Activated CD8-positive, alpha-beta memory T cell treated with anti-CD3 and anti-CD28 coated beads, Interleukin-2, amount 50 U/mL, for 24 hours (primary cell): ENCODE results near the gene FGFR3.

Experiments used
- DNase-seq: peaks from one replicate; pipeline ENCODE4 v3.0.0-alpha.2; 2020; ENCODE audit errors: extremely low read depth

FGFR3 gene

DNA sequence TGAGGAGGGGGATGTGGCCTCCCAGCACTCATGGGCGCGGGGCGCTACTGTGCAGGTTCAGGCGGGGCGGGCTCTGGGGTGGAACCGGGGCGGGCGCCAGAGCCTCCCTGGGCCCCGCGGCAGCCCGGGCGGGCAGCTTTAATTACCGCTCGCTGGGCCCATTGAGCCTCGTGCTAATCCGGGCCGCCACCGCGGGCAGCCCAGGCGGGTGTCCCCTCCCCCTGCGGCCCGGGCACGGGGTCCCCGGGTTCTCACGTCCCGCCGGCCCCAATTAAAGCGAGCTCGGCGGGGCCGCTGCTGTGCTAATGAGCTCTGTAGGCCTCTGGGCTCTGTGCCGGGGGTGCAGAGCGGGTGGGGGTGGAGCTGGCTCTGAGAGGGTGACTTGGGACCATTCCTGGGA lies 22.8 kb upstream of the FGFR3 start:
- DNase-seq: no peak

DNA sequence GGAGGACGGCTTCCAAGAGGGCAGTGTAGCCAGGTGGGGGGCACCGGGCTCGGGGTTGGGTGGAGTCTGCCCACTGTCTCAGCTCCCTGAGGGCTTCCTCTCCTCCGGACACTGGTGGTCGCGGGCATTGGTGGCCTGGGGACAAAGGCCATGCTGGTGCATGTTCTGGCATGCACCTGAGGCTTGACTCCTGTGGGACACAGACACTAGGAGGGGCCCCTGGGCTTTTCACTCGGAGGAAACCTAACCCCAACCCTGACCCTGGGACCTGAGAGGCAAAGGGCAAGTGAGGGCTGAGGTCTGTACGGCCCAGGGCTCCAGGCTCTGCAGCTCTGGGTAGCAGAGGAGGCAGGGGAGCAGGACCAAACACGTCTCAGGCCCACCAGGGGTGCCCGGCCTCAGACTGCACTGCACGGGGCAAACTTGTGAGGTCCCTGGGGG lies 22.3 kb upstream of the FGFR3 start:
- DNase-seq: no peak

DNA sequence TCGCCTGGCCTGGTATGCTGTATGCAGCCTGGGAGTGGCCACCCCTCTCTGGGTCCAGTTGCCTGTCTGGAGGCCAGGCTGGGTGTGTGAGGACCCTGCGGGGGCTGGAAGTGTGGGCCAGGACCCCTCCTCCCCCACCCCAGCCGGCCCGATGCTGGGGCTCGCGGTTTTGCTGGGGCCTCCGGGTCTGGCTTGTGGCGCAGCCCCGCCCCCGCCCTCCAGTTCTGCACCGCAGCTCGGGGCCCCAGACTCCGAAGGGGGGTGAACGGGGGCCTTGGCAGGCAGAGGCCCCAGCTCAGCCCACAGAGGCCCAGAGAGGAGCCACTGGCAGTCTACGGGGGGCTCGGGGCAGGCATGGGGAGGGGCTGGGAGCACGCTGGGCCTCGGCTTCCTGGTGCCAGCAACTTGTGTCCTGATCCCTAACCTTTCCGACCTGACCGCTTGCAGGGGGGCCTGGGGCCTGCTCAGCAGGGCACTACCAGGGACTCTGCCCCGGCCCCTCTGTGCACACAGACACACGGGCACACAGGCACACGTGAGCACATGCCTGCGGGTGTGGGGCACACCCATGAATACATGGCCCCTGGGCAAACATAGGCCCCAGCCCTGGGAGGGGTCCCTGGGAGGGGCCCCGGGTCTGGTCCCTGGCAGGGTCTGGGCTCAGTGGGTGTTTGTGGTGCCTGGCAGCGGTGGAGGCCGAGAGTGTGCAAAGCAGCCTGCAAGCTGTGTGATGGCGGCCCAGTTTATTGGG lies 21.4 kb upstream of the FGFR3 start:
- DNase-seq: no peak

DNA sequence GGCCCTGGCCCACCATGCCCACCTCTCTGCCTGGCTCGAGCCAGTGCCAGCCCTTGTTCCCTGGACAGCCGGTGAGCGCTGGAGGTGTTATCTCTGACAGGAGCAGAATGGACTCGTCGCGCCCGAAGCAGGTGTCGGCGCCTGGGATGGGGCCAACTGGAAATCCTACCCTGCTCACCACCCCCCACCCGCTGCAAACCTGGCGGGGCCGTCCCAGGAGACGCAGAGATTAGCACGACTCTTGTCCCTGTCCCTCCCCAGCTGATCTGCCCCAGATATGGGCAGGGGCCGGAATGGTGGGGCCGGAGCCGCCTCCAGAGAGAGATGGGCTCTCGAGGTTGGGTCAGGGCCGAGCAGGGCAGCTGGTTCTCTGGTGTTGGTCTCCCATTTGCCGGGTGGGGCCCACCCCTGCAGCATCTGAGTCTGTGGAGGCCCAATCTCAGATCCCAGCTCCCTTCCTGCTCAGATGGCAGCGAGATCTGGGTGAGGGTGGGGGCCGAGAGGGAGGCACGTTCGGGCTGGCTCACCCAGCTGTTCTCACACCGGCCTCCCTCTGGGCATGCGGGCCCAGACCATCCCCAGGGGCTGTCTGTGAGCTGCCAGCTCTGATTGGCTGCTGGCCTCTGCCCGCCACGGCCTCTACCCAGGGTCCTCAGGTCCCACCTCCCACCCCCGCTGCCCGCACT lies 20.1 kb upstream of the FGFR3 start:
- no peak for DNase-seq

DNA sequence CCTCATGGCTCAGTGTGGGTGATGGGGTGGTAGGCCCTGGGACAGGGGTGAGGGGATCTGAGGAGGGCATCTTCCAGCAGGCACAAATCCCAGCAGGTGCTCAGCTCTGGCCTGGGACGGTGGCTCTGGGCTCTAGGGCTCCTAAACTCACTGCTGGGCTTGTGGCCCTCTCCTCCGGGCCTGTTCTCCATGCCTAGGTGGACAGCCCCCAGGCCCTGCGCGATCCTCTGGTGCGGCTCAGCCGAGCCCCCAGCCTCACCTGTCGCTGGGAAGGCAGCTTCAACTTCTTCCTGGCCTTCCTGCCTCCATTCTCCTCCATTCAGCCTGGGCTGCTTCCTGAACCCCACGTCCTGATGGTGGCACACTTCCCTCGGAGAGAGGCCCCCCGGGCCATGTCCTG lies 19.3 kb upstream of the FGFR3 start:
- no peak for DNase-seq

DNA sequence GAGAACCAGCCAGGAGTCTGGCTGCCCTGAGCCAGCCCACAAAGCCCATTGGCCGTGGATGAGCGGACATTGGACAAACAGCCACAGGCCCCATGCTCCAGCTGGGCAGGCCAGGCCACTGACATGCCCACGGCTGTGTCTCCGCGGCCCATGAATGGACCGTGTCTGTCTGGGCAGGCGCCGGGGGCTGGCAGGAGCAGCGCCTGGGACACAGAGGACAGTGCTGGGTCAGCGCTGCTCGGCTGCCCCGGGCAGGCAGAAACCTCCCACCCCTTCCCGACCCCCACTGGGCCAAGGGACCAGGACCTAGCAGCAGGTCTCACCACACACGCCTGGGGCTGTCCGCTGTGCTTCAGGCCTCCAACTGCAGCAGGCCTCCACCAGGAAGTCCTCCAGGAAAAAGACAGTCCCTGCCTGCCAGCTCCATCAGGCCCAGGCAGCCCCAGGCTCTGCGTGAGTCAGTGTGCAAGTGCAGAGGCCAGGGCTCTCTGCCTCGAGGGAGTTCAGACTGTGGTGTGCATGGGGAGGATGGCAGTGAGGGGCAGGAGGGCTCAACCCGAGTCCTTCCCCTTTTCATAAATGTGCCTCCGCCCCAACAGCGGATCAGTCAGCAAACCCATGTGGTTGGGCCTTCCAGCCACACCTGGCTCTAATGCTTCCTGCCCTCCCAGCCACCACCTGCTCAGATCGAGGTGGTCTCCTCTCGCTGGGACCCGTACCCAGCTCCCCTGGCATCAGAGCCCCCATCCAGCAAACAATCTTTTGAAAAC lies 17.2 kb upstream of the FGFR3 start:
- no peak for DNase-seq

DNA sequence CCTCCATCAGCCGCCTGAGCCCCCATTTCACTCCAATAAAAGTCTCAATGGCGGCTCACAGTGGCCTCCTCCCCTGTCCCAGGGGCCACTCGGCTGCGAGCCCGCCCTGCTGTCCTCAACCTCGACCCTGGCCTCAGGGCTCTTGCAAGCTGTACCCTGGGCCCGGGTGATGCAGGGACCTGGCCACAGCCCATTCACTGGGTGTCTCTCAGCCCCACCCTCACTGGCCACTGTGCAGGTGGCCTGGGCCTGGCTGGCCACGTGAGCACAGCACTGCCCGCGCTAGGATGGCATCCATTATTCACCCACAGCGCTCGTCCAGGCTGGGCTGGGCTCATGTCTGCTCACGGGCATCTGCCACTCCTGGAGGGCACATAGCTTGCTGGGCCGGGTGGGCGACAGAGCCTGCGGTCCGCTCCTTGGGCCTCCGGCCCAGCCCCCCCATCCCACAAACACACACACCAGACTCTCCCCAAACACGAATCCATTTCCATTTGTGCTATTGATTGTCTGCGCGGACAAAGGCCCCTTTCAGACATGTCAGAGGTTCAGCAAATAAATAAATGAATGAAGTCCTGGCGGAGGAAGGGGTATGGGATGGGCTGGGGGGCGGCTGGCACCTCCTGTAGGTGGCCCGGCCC lies 16.5 kb upstream of the FGFR3 start:
- no peak for DNase-seq

DNA sequence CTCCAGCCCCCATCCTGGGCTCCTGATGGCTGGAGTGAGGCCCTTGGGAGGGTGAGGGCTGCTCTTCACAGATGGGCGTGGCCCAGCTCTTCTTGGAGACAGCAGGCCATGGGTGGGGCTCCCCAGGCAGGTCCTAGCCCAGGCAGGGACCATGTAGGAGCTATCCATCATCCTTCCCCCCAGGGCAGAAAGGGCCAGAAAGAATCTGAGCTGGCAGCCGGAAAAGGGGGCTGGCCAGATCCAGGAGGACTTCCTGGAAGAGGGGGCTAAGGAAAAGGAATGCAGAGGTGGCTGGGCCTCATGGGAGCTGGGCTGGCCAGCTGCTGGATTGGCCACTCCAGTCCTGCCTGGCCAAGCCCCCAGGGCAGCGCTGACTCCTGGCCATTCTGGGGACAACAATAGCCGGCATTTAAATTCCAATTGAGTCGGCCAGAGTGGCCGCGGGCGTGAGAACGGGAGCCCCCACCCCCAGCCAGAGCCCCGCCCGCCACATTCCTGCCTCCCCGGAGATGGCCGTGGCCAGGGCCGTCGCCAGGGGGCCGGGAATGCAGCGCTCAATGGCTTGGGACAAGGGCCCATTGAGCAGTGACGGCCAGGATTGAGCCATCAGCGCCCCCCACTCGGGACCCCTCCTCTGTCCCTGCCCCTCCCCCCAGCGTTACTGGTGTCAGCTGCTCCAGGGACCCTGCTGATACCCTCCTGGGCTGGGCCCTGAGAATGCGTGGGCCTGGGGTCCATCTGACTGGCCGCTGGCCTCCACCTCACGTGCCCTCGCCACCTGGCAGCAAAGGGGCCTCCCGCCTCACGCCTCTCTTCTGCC lies 15.1 kb upstream of the FGFR3 start:
- DNase-seq: no peak

DNA sequence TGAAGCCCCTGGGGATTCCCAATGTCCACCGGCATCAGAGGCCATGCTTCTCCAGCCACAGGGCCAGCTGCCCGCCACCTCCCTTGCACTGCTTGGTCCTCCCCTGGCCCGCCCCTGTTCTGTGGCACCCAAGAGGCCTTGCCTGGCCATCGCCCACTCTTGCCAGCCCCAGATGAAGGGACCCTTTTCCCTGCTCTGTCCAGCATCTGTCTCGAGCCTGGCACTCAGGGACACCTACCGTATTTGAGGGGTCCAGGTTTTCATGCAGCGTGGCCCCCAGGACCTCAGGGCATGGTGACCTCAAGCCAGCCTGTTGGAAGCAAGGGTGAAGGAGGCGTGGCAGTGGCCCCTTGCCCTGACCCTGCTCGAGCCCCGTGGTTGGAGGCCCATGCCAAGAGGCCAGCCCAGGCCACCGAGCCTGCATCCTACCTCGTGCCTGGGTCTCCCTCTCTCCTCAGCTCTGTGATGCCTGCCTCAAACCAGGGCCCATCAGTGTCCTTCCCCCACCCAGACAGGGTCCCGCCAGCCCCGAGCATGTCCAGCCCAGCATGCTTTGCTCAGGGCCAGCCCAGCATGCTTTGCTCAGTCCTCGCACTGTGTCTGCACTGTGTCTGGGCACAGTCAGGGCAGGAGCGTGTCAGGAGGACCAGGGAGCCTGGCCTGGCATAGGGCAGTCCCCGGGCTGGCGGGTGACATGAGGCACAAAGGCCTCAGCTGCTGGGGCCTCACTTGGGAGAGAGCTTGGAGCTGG lies 14.3 kb upstream of the FGFR3 start:
- DNase-seq: no peak

DNA sequence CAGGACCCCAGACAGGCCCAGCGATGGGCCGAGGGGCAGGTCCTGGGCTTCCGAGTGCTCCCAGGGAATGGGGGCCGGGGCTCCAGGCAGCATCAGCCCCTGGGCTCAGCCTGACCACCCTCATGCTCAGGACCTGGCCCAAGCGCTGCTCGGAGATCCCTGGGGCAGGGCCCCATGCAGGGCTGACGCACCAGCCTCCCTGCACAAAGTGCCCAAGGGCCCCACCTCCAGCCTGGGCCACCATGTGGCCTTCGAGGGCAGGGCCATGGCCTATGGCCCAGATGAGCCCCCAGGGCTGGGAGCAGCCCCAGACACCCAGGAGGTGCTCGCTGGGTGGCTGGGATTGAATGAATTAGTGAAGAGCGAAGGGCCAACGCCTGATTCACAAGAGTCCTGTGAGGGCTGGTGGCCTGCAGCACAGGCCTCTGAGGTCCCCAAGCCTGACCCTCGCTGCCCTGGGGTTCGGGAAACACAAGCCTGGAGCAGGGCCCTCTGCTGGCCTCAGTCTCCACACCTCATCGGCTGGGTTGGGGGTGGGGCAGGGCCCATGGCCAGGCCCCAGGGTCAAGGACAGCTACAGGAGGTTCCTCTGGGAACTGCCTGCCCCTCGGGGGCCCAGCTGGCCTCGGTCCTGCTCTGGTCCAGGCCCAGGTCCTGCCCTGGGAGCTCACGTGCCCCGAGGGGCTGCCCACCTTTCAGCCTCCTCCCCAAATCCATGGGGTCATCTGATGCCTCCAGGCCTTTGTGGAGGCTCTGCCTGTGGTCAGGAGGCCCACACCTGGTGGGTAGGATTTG lies 13.3 kb upstream of the FGFR3 start:
- DNase-seq: no peak

DNA sequence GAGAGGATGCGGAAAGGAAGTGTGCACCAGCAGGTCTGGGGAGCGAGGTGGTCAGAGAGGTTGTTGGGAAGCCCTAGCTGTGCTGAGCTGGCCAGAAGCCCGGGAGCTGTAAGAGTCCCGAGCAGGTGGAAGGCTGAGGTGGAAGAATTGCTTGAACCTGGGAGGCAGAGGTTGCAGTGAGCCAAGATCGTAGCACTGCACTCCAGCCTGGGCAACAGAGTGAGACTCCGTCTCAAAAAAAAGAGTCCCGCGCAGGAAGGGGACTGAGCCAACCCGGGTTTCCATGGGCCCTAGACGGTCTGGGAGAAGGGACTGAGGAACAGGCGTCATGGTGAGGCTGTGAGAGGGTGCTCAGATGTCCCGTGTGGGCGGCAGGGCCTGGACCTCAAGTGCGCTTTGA lies 12.7 kb upstream of the FGFR3 start:
- no peak for DNase-seq

DNA sequence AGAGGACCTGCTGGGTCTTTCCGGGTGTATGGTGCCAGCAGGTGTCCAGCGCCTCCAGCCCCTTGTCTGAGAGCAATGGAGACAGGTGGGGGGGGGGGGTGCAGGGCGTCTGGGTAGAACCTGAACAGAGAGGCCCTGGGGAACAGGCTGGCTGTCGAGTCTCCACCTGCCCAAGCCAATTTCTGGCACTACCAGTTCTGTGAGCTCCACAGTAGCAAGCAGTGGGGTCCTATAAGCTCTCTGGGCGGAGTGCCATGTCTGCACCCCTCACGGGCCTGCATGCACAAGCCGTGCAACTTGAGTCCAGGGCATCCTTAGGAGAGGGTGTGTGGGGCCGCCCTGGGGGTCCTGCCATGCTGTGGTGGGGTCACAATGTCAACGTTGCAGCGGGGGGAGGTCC lies 10.1 kb upstream of the FGFR3 start:
- DNase-seq: no peak

DNA sequence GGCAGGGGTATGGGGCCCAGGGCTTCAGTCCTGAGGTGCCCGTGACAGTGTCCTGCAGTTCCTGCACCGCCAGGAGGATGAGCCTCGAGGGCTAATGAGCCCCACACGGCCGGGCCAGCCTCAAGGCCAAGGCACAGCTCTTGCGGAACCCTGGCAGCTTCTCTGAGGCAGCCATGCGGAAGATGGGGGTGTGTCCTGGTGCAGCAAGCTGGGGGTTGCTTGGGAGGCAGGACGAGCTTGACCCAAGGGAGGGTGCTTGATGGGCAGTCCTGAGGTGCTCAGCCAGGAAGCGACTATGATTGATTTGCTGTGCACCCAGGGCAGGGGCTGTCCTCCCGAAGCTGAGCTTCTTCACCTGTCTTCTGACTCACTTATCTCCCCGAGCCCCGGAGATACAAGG lies 9.1 kb upstream of the FGFR3 start:
- DNase-seq: no peak

DNA sequence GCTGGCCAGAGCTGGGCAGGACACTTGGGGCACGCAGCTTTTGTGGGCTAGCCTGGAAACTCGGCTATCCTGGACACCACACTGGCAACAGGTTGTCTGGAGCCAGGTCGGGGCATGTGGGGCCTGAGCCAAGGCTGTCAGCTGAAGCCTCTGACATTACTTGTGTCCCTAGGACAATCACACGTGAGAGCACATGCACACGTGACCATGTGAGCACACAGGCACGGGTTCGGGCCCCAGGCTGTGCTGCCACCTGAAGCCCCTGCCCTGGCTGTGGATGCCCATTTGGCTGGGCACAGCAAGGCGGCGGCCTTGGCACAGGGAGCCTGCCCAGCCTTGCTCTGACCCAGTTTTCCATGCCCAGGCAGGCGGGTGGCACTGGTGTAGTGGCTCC lies 8.7 kb upstream of the FGFR3 start:
- DNase-seq: no peak

DNA sequence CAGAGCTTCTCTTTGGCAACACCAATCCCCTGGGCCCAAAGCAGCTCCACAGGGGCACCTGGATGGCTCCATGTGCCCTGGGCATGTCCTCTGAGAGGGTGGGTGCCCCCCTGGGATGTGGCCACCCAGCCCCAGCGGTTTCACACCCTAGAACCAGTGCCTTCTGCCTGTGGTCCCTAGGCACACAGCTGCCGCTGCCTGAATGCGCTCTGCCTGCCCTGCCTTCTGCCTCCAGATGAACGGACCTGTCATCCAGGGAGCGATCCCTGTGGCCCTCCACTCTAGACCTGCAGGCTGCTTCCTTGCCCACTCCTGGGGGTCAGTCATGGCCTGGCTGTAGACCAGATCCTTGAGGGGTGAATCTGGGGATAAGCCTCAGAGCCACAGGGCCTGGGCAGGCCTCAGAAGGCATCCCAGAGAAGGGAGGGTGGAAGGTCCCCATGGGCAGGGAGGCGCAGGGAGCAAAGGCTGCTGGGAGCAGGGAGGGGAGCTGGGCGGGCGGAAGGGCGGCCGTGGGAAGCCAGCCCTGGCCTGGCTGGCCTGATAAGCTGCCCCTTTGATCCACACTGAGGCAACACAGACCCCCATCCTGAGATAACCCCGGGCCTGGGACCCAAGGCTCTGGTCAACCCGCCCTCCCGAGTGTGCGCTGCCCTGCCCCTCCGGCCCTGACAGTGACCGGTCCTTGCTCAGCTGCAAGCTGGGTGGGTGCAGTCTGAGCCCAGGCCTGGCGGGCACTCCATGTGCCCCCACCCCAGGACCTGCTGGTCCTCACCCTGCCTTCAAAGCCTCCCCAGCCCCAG lies 8.1 kb upstream of the FGFR3 start:
- no peak for DNase-seq

DNA sequence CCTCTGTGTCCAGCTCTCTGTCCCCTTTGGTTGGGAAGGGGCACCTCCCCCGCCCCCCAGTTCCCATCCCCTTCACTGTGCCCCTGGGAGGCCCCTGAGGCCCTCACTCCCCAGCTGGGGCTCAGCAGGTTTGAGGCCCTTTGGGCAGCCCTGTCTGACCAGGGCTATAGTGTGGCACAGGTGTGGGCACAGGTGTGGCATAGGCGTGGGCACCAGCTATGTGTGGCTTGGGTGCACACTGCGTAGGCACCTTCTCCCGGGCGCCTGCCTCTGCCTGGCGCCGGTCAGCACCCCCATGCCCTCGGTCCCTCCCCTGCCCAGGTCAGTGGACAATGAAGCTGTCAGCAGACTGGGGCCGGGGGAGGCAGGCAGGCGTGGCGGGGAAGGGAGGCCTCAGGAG lies 7.5 kb upstream of the FGFR3 start:
- no peak for DNase-seq

DNA sequence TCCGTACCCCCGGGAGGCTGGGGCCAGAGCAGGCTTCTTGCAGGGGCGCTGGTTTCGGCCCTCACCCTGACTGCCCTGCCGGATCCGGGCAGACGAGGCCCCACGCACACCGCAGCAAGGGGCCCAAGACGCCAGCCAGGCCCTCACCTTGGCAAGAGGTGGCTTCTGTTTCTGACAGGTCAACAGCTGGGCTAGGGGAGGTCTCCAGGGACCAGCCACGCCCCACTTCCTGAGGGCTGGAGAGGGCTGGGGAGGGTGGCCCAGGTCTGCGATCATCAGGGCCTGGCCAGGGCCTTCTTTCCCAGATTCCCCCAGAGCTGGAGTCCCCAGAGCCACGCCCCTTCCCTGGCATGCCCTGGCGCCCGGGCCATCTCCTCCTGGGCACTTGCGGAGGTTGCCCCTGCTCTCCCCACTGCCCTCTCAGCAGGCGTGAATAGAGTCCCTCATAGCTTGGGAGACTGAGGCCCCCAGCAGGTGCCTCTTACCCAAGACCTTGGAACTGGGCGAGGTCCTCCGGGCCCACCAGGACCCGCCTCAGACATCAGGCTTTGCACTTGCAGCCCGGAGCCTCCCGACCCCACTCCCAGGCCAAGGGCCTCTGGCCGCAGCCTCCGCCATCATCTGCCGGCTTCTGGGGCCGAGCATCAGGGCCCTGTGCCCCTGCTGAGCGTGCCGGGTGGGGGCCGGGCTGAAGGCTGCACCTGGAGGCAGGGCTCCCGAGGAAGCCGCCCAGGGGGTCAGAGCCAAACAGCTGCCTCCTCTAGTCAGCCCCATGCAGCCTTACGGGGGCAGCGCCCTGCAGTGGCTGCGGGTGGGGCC lies 6.3 kb upstream of the FGFR3 start:
- no peak for DNase-seq

DNA sequence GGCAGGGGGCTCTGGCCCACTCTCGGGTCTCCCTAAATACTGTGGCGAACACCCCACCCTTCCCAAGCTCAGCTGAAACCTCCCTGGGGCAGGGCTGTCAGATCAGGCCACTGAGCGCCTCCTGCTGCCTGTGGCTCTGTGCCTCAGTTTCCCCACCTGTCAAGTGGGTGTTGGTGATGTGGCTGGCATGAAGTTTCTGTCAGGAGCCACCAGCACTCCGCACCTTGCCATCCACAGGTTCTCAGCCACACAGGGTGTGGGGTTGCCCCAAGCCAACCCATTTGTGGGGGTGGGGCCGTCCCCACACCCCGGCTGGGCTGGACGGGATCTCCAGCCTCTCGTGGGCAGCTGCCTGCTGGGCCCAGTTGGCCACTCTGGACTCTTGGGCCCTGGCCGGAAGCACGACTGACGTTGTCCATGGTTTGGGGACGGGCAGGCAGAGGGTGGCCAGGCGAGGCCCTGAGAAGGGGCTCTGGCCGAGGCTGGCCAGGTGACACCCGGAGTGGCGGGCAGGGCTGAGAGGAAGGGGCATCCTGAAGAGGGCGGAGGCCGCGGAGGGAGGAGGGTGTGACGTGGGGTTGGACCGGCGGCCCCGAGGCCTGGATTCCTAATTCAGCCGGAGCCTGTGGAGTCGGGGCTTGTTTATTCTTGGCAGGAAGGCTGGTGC lies 5.5 kb upstream of the FGFR3 start:
- no peak for DNase-seq
